Neuronal stem cell (in vitro differentiated cells): ENCODE results near the gene AHNAK.
"Not testable (repeated sequence)": the region's sequence is repeated elsewhere in the genome, so short reads cannot be mapped to it uniquely, and the experiment has no call there.

Source experiments
- DNase-seq: peaks from one replicate; pipeline ENCODE4 v3.0.0-alpha.2; 2013; ENCODE audit warnings: low spot score
- H2AFZ ChIP-seq: one replicate; pipeline ENCODE4 v1.6.1; 2013; ENCODE audit warnings: mild to moderate bottlenecking, low read length, inconsistent platforms
- H2AK5ac ChIP-seq: 2 replicates; pipeline ENCODE4 v1.6.1; 2013; ENCODE audit warnings: low read depth, mild to moderate bottlenecking, inconsistent platforms, low read length, moderate library complexity, mixed read lengths
- H2BK120ac ChIP-seq: 2 replicates; pipeline ENCODE4 v1.6.1; 2013; ENCODE audit warnings: low read depth, mild to moderate bottlenecking, inconsistent platforms, low read length, moderate library complexity, mixed read lengths
- H2BK12ac ChIP-seq: one replicate; pipeline ENCODE4 v1.6.1; 2013; ENCODE audit warnings: low read length, inconsistent platforms
- H2BK15ac ChIP-seq: 2 replicates; pipeline ENCODE4 v1.6.1; 2013; ENCODE audit warnings: mild to moderate bottlenecking, low read length, inconsistent platforms, mixed read lengths
- H2BK5ac ChIP-seq: one replicate; pipeline ENCODE4 v1.6.1; 2013; ENCODE audit warnings: inconsistent platforms, mild to moderate bottlenecking, low read length, moderate library complexity
- H3K14ac ChIP-seq: one replicate; pipeline ENCODE4 v1.6.1; 2013; ENCODE audit warnings: low read length, inconsistent platforms
- H3K18ac ChIP-seq: 2 replicates; pipeline ENCODE4 v1.6.1; 2013; ENCODE audit warnings: low read length, inconsistent platforms
- H3K23ac ChIP-seq: 2 replicates; pipeline ENCODE4 v1.6.1; 2013; ENCODE audit warnings: low read depth, mild to moderate bottlenecking, mixed read lengths, low read length, inconsistent platforms; ENCODE audit not compliant: poor library complexity
- H3K27ac ChIP-seq: replicated peaks from 3 replicates; pipeline ENCODE4 v1.5.1; 2013; ENCODE audit warnings: low read length, inconsistent platforms
- H3K27me3 ChIP-seq, 3 experiments: 2 replicates each; pipeline ENCODE4 v1.6.1; 2013; ENCODE audit warnings: low read length in 3 of 3, mild to moderate bottlenecking in 2 of 3, inconsistent platforms in 1 of 3, low read depth in 1 of 3, mixed read lengths in 1 of 3, moderate library complexity in 1 of 3; ENCODE audit not compliant: control insufficient read depth in 3 of 3, insufficient read depth in 3 of 3
- H3K36me3 ChIP-seq, 2 donors: replicated peaks in 1 of 2; 2 replicates each; pipeline ENCODE4 v1.6.1; 2013; ENCODE audit warnings: low read length in 2 of 2; ENCODE audit not compliant: control insufficient read depth in 2 of 2, insufficient read depth in 2 of 2
- H3K4ac ChIP-seq: 2 replicates; pipeline ENCODE4 v1.6.1; 2013; ENCODE audit warnings: inconsistent platforms, mild to moderate bottlenecking, low read length, moderate library complexity
- H3K4me1 ChIP-seq, 2 donors: 1 replicate in 1 of 2; 2 replicates in 1 of 2; pipeline ENCODE4 v1.6.1; 2013; ENCODE audit warnings: low read length in 2 of 2, low read depth in 1 of 2; ENCODE audit not compliant: control insufficient read depth in 2 of 2, insufficient read depth in 1 of 2
- H3K4me2 ChIP-seq: one replicate; pipeline ENCODE4 v1.6.1; 2013; ENCODE audit warnings: mild to moderate bottlenecking, low read length, inconsistent platforms; ENCODE audit not compliant: insufficient read depth, poor library complexity, severe bottlenecking
- H3K4me3 ChIP-seq, 2 donors: 2 replicates each; pipeline ENCODE4 v1.5.1; 2013; ENCODE audit warnings: low read length in 2 of 2, mild to moderate bottlenecking in 2 of 2, inconsistent platforms in 1 of 2, moderate library complexity in 1 of 2
- H3K79me1 ChIP-seq: one replicate; pipeline ENCODE4 v1.6.1; 2013; ENCODE audit warnings: low read depth, mild to moderate bottlenecking, inconsistent platforms, low read length, moderate library complexity
- H3K9ac ChIP-seq: one replicate; pipeline ENCODE4 v1.6.1; 2013; ENCODE audit warnings: mild to moderate bottlenecking, low read depth, low read length, inconsistent platforms; ENCODE audit not compliant: poor library complexity
- H3K9me3 ChIP-seq, 2 donors: replicated peaks in 1 of 2; 2 replicates each; pipeline versions ENCODE3 to v1.6.1; 2013; ENCODE audit warnings: low read length in 2 of 2, mild to moderate bottlenecking in 2 of 2, inconsistent platforms in 1 of 2, low read depth in 1 of 2, mixed read lengths in 1 of 2, moderate library complexity in 1 of 2; ENCODE audit not compliant: control insufficient read depth in 2 of 2, insufficient read depth in 1 of 2
- H4K8ac ChIP-seq: one replicate; pipeline ENCODE4 v1.6.1; 2013; ENCODE audit warnings: low read depth, mild to moderate bottlenecking, inconsistent platforms, low read length, moderate library complexity
- H4K91ac ChIP-seq: one replicate; pipeline ENCODE4 v1.6.1; 2013; ENCODE audit warnings: low read length, low read depth, mild to moderate bottlenecking, inconsistent platforms; ENCODE audit not compliant: poor library complexity
- WGBS, 2 donors: extraction: QIAGEN DNeasy Blood & Tissue Kit; methylation state at CpG; one replicate each; pipeline ENCODE4 v1.1.7; 2013; ENCODE audit warnings: missing lambda C conversion rate in 2 of 2, mixed read lengths in 1 of 2; ENCODE audit not compliant: insufficient read length in 2 of 2, insufficient replicate concordance in 1 of 2; ENCODE audit errors: extremely low coverage in 2 of 2; 5-methylcytosine and 5-hydroxymethylcytosine counted together

AHNAK gene

GRCh38 chr11:62561677-62562230, 15.1 kb upstream of the AHNAK start:
- not testable (repeated sequence) for H2BK120ac ChIP-seq, H3K79me1 ChIP-seq, H4K8ac ChIP-seq, H3K9me3 ChIP-seq, H3K18ac ChIP-seq, H2AK5ac ChIP-seq, H3K4ac ChIP-seq, H3K4me3 ChIP-seq, H4K91ac ChIP-seq, H3K27ac ChIP-seq, H2BK12ac ChIP-seq, H2AFZ ChIP-seq, DNase-seq, H2BK15ac ChIP-seq, H3K14ac ChIP-seq, H3K23ac ChIP-seq, H3K27me3 ChIP-seq, H2BK5ac ChIP-seq, H3K9ac ChIP-seq, H3K4me2 ChIP-seq, H3K4me1 ChIP-seq
- peaks cover 45 to 97% of the 10 kb centered on the region in 2 donors for H3K36me3 ChIP-seq
- WGBS, 2 donors: no CpG with 5 or more reads among the region's 3 CpGs

GRCh38 chr11:62560566-62561103, 14.0 kb upstream of the AHNAK start:
- Histone ChIP-seq H3K27me3 (no peaks in the 10 kb centered on the region), H3K4ac (no peak overlapping the region), H3K9ac (no peak overlapping the region), H2BK5ac (no peak overlapping the region), H2AFZ (no peak overlapping the region), H3K23ac (no peak overlapping the region), H3K4me3 (no peak overlapping the region), H4K91ac (no peak overlapping the region), H3K36me3 (peaks cover 39 to 93% of the 10 kb centered on the region in 2 donors), H3K4me2 (no peak overlapping the region), H2BK120ac (no peak overlapping the region), H4K8ac (no peak overlapping the region), H2BK12ac (no peak overlapping the region), H3K4me1 (peaks cover 16% of the 10 kb centered on the region in 2 donors), H3K14ac (no peak overlapping the region), H3K79me1 (no peaks in the 10 kb centered on the region), H2AK5ac (no peak overlapping the region), H2BK15ac (no peak overlapping the region), H3K9me3 (no peaks in the 10 kb centered on the region), H3K27ac (peak overlapping the region; percentile 54), H3K18ac (no peak overlapping the region)
- DNase-seq: peak; percentile 82
- no CpG with 5 or more reads among the region's 2 CpGs for WGBS, 2 donors

GRCh38 chr11:62559626-62560025, 13.0 kb upstream of the AHNAK start:
- H3K18ac ChIP-seq, H4K8ac ChIP-seq, H3K9ac ChIP-seq, H2BK12ac ChIP-seq, H2BK5ac ChIP-seq, DNase-seq, H3K4me3 ChIP-seq, H4K91ac ChIP-seq, H2BK15ac ChIP-seq, H2AK5ac ChIP-seq, H3K4ac ChIP-seq, H2BK120ac ChIP-seq, H3K4me2 ChIP-seq, H3K9me3 ChIP-seq, H2AFZ ChIP-seq, H3K23ac ChIP-seq, H3K27me3 ChIP-seq, H3K14ac ChIP-seq, H3K79me1 ChIP-seq: not testable (repeated sequence)
- H3K27ac ChIP-seq: peak overlapping the region; percentile 20
- WGBS, 2 donors: no CpG with 5 or more reads among the region's 5 CpGs
- H3K36me3 ChIP-seq: peaks cover 31 to 83% of the 10 kb centered on the region in 2 donors
- H3K4me1 ChIP-seq: peaks cover 18 to 22% of the 10 kb centered on the region in 2 donors

- peaks cover 22 to 26% of the 10 kb centered on the region in 2 donors for H3K4me1 ChIP-seq
- H2BK12ac ChIP-seq: no peak overlapping the region
- H3K9ac ChIP-seq: no peak overlapping the region
- no peaks in the 10 kb centered on the region for H3K9me3 ChIP-seq
- H2BK5ac ChIP-seq: no peak overlapping the region
- no peak overlapping the region for H4K8ac ChIP-seq
- H3K23ac ChIP-seq: no peak overlapping the region
- no peak overlapping the region for H2AFZ ChIP-seq
- no peaks in the 10 kb centered on the region for H3K27me3 ChIP-seq
- H3K4me2 ChIP-seq: no peak overlapping the region
- H2BK120ac ChIP-seq: no peak overlapping the region
- no peak overlapping the region for H3K14ac ChIP-seq
- H3K36me3 ChIP-seq: peaks cover 31 to 80% of the 10 kb centered on the region in 2 donors
- H3K27ac ChIP-seq: peak overlapping the region; percentile 20
- H2BK15ac ChIP-seq: no peak overlapping the region
- H3K4ac ChIP-seq: no peak overlapping the region
- H3K79me1 ChIP-seq: no peaks in the 10 kb centered on the region
- H4K91ac ChIP-seq: no peak overlapping the region
- DNase-seq: no peak
- no peak overlapping the region for H2AK5ac ChIP-seq
- H3K18ac ChIP-seq: no peak overlapping the region
- H3K4me3 ChIP-seq: no peak overlapping the region
- no CpG with 5 or more reads among the region's 8 CpGs for WGBS, 2 donors
These were observed 12.6 kb upstream of the AHNAK start for GRCh38 chr11:62559204-62559603.
